PC-9 (cell line): ENCODE data around the gene TES. TPM values are rescaled to one million over a fixed set of nuclear protein-coding genes. Genes with fewer than 3 reads are reported as not detected.

ENCODE experiments used
- BruUV-seq: library from RNA; stranded (reverse); fragments of 400-500 nt; replicated peaks from 2 replicates; lab custom pipeline; 2021; lab: Mats Ljungman, UMichigan
- CTCF ChIA-PET: fragments of 300-600 bp; sonication (Branson Sonifier 250); formaldehyde crosslinking; loops from one replicate; lab custom pipeline; 2022; ENCODE audit warnings: antibody characterized with exemption; lab: Charles Lee
- POLR2A ChIA-PET: fragments of 300-600 bp; sonication (Branson Sonifier 250); formaldehyde crosslinking; loops from one replicate; lab custom pipeline; 2022; ENCODE audit warnings: antibody characterized with exemption; ENCODE audit not compliant: unreplicated experiment; lab: Charles Lee
- DNase-seq, 2 experiments: peaks; one replicate each; pipeline versions ENCODE4 v3.0.0 to v3.0.0-alpha.2; 2015 to 2022; ENCODE audit warnings: mixed read lengths in 1 of 2
- H2AFZ ChIP-seq: fragments of 200-600 bp; sonication (generic); 2 replicates; pipeline ENCODE4 v1.8.1; 2017; ENCODE audit warnings: antibody characterized with exemption
- H3F3A ChIP-seq: fragments of 200-600 bp; sonication (generic); 2 replicates; pipeline ENCODE4 v1.8.1; 2017; ENCODE audit warnings: antibody characterized with exemption, mild to moderate bottlenecking, low read depth; ENCODE audit not compliant: insufficient read depth
- H3K27ac ChIP-seq: fragments of 200-600 bp; sonication (generic); 2 replicates; pipeline ENCODE4 v1.6.1; 2016; ENCODE audit warnings: mixed run types
- H3K27me3 ChIP-seq: fragments of 200-600 bp; sonication (generic); 2 replicates; pipeline ENCODE4 v1.6.1; 2016; ENCODE audit warnings: low read depth, mixed run types; ENCODE audit not compliant: insufficient read depth
- H3K36me3 ChIP-seq: fragments of 200-600 bp; sonication (generic); 2 replicates; pipeline ENCODE4 v1.6.1; 2016; ENCODE audit warnings: low read depth, mixed run types
- H3K4me1 ChIP-seq: fragments of 200-600 bp; sonication (generic); replicated peaks from 2 replicates; pipeline ENCODE4 v1.6.1; 2016; ENCODE audit warnings: mixed run types; ENCODE audit not compliant: insufficient read depth
- H3K4me2 ChIP-seq: fragments of 200-600 bp; sonication (generic); 2 replicates; pipeline ENCODE4 v1.6.1; 2017; ENCODE audit warnings: mixed run types
- H3K4me3 ChIP-seq: fragments of 200-600 bp; sonication (generic); 2 replicates; pipeline ENCODE4 v1.6.1; 2016; ENCODE audit warnings: mixed run types
- H3K79me2 ChIP-seq: fragments of 200-600 bp; sonication (generic); 2 replicates; pipeline ENCODE4 v1.6.1; 2017; ENCODE audit warnings: low read depth, mixed run types
- H3K9me2 ChIP-seq: fragments of 200-600 bp; sonication (generic); 2 replicates; pipeline ENCODE4 v1.8.1; 2017; ENCODE audit warnings: mild to moderate bottlenecking; ENCODE audit not compliant: insufficient read depth
- H3K9me3 ChIP-seq: fragments of 200-600 bp; sonication (generic); 2 replicates; pipeline ENCODE4 v1.8.1; 2016; ENCODE audit warnings: low read depth; ENCODE audit not compliant: insufficient read depth
- H4K20me1 ChIP-seq: fragments of 200-600 bp; sonication (generic); 2 replicates; pipeline ENCODE4 v1.8.1; 2017; ENCODE audit not compliant: insufficient read depth
- EZH2 ChIP-seq: fragments of 200-600 bp; sonication (generic); IDR thresholded peaks from 2 replicates; pipeline ENCODE4 v1.8.0; 2017; ENCODE audit warnings: antibody characterized with exemption, low read depth
- intact Hi-C: fragments of 100-400 bp; cut with micrococcal nuclease; formaldehyde crosslinking; loops from one replicate; pipeline ENCODE4 v1.10.0; 2022; ENCODE audit not compliant: unreplicated experiment
- total RNA-seq: library from RNA; stranded (reverse); gene quantifications from 2 replicates; pipeline ENCODE4 v1.2.3, GENCODE V29; 2021
- TF ChIP-seq, protein P1 (sequence below): fragments of 200-600 bp; sonication (generic); conservative IDR thresholded peaks from 2 replicates; pipeline ENCODE4 v1.6.1; 2017; ENCODE audit warnings: mixed run types, antibody characterized with exemption, mild to moderate bottlenecking, moderate library complexity

Gene TES
- total RNA-seq, 1 experiment from 2014 or later: 210 TPM

DNA sequence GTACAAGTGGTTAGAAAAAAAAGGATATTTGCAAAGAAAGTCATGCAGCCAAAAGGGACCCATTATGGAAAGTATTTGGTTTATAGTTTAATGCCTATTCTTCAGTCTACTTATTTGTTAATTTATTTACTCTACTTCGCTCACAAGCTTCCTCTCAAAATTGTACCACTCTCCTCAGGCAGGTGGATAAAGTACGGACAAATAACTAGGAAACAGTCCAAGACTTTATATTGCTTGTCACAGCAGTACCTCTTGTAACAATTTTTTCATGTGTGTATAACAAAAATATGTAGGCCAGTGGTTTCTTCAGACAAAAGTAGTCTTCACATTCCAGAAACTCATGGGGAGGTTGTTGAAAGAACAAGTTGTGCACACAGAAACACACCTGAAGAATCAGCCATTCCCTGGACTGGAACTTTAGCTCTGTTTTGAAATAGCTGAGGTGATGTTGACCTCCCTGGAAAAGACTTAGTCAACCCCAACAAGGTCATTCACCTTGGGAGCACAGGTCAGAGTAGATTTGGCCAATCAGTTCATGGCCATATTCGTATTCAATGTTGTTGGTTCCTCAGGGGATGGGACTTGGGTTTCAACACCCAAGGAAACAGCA, 73.4 kb downstream of the TES start:
- Histone ChIP-seq H3K79me2 (no peaks in the 10 kb centered on the region), H3K27me3 (no peaks in the 10 kb centered on the region), H3F3A (no peaks in the 10 kb centered on the region; the same call in 1 of the 2 replicates), H3K9me2 (no peaks in the 10 kb centered on the region), H3K4me2 (no peak overlapping the region), H2AFZ (no peak overlapping the region), H3K4me1 (no peaks in the 10 kb centered on the region), H3K36me3 (no peaks in the 10 kb centered on the region), H3K9me3 (no peaks in the 10 kb centered on the region), H3K27ac (no peak overlapping the region), H4K20me1 (no peaks in the 10 kb centered on the region), H3K4me3 (no peak overlapping the region)
- intact Hi-C loops: no loop called here
- POLR2A ChIA-PET: no interaction called here
- CTCF ChIA-PET: interaction anchor here (0.6 kb wide), 1 partner anchor 32 kb away, joined by 4 read pairs; no protein-coding TSS in a partner anchor
- DNase-seq: no peak
- no TSS peak for BruUV-seq
- TF ChIP-seq, protein P1, sequence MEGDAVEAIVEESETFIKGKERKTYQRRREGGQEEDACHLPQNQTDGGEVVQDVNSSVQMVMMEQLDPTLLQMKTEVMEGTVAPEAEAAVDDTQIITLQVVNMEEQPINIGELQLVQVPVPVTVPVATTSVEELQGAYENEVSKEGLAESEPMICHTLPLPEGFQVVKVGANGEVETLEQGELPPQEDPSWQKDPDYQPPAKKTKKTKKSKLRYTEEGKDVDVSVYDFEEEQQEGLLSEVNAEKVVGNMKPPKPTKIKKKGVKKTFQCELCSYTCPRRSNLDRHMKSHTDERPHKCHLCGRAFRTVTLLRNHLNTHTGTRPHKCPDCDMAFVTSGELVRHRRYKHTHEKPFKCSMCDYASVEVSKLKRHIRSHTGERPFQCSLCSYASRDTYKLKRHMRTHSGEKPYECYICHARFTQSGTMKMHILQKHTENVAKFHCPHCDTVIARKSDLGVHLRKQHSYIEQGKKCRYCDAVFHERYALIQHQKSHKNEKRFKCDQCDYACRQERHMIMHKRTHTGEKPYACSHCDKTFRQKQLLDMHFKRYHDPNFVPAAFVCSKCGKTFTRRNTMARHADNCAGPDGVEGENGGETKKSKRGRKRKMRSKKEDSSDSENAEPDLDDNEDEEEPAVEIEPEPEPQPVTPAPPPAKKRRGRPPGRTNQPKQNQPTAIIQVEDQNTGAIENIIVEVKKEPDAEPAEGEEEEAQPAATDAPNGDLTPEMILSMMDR: no peak
- TF ChIP-seq EZH2: no peak

DNA sequence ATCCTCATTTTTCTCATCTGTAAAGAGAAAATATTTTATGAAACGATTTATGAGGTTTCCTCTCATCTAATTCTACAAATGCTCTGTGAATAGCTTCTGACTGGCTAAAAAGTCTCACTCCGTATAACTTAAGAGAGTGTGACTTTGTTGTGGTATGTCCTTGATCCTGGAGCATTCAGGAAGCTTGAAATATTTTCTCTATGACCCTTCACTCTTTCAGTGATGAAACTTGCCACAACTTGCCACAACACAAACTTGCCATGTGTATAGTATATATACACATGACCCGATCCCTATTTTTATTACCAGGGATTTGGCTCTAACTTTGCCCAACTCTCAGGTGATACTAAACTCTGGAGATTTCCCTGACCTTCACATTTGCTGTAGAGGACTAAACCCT, 74.1 kb downstream of the TES start:
- BruUV-seq: no TSS peak
- no peaks in the 10 kb centered on the region for H3K9me3 ChIP-seq
- H3K9me2 ChIP-seq: no peaks in the 10 kb centered on the region
- H3K27me3 ChIP-seq: no peaks in the 10 kb centered on the region
- ChIA-PET CTCF (interaction anchor here (0.6 kb wide), 1 partner anchor 31 kb away, joined by 4 read pairs; no protein-coding TSS in a partner anchor), POLR2A (no interaction called here)
- no peak overlapping the region for H2AFZ ChIP-seq
- no peak overlapping the region for H3K4me2 ChIP-seq
- no peak for DNase-seq
- H3K4me3 ChIP-seq: no peak overlapping the region
- TF ChIP-seq EZH2: no peak
- H3F3A ChIP-seq: no peaks in the 10 kb centered on the region; the same call in 1 of the 2 replicates
- H3K36me3 ChIP-seq: no peaks in the 10 kb centered on the region
- H4K20me1 ChIP-seq: no peaks in the 10 kb centered on the region
- H3K27ac ChIP-seq: no peak overlapping the region
- H3K4me1 ChIP-seq: no peaks in the 10 kb centered on the region
- H3K79me2 ChIP-seq: no peaks in the 10 kb centered on the region
- intact Hi-C loops: no loop called here

- Histone ChIP-seq H3F3A (no peaks in the 10 kb centered on the region; the same call in 1 of the 2 replicates), H3K9me2 (no peaks in the 10 kb centered on the region), H4K20me1 (no peaks in the 10 kb centered on the region), H3K27ac (no peak overlapping the region), H3K4me1 (no peaks in the 10 kb centered on the region), H3K27me3 (no peaks in the 10 kb centered on the region), H2AFZ (no peak overlapping the region), H3K4me3 (no peak overlapping the region), H3K4me2 (no peak overlapping the region), H3K9me3 (no peaks in the 10 kb centered on the region), H3K36me3 (no peaks in the 10 kb centered on the region), H3K79me2 (no peaks in the 10 kb centered on the region)
- no peak for DNase-seq
- intact Hi-C loops: no loop called here
- BruUV-seq: no TSS peak
- no peak for TF ChIP-seq EZH2
- TF ChIP-seq, protein P1: no peak
- ChIA-PET CTCF (no interaction called here), POLR2A (interaction anchor here (0.9 kb wide), 1 partner anchor 103 kb away, joined by 3 read pairs; no protein-coding TSS in a partner anchor)
Measured at GRCh38 chr7:116285252-116285651, 74.9 kb downstream of the TES start.
